Amniotic stem cell (primary cell): ENCODE measurements around the gene BPNT1.
"Not testable (repeated sequence)": the region's sequence is repeated elsewhere in the genome, so short reads cannot be mapped to it uniquely, and the experiment has no call there.

Experiments
- DNase-seq: peaks from one replicate; lab custom pipeline; 2025; lab: John Stamatoyannopoulos, UW

The BPNT1 gene, protein sequence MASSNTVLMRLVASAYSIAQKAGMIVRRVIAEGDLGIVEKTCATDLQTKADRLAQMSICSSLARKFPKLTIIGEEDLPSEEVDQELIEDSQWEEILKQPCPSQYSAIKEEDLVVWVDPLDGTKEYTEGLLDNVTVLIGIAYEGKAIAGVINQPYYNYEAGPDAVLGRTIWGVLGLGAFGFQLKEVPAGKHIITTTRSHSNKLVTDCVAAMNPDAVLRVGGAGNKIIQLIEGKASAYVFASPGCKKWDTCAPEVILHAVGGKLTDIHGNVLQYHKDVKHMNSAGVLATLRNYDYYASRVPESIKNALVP

DNA sequence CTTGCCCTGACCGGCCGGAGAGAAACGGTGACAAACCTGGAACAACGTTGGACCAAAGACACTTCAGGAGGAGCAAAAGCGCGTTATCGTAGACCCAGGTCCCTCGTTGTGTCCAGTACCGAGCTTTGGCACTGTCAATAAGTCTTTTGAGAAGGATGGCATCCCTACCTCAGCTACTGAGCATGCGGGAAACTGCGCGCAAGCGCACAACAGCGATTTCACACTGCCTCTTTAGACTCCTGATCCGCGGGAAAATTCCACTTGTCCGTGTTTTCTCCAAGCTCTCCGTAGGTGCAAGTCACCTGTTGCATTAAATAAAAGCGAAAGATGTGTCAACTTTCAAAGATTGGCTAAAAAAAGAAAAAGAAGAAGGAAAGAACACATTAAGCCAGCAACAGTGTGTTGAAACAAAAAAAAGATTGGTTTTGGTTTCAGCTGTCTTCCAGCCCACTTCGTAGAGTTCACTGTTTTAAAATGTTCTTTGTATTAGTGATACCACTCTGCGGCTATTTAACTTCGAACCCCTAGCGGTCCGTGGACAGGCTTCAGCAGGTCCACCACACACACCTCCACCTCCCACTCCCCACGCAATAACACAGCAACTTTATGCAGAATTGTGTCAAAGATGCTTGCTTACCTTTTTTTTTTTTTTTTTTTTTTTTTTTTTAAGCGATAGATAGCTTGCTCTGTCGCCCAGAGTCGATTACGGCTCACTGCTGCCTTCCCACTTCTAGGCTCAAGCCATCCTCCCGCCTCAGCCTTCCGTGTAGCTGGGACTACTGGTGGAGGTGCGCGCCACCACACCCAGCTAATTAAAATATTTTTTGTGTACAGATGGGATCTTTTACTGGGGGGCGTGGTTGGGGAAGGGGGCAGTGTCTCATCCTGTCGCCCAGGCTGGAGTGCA lies at the start of gene BPNT1:
Gene BPNT1 (minus strand): TSS at position 139 of the 907 bp plus-strand sequence. CDS start 9,942 bp downstream, outside the sequence.
- DNase-seq, result peak; percentile 86

DNA sequence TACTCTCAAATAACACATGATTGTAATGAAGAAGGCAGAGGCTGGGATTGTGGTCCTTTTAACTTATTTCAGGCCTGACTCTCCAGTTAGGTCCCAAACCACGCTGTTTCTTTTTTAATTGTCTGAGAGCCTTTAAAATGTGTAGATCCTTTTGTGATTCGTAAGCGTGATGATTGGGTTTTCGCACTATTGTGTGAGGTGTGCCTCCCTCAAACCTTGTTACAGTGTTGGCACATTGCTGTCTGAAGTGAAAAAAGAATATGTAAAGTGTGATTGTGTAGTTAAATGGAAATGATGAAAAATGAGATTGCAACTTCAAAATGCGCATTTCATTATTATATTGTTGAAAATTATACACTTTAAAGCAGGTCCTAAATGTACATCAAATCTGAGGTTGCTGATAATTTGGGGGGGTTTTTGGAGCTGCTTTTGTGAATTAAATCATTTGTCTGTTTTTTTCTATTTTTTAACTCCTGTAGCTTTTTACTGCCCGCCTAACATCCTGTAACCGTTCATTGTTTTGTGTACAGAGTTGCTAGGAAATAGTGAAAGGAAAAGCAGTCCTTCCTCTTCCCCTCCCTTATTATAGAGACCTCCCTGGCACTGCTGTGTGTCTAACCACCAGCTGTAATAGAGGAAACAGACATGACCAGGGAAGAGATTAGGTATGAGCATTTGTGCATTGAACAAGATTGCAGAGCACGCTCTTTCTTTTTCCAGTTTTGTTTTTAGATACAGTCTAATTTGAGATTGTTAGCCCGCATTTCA lies 47.6 kb upstream of the BPNT1 start:
- DNase-seq, result no peak

DNA sequence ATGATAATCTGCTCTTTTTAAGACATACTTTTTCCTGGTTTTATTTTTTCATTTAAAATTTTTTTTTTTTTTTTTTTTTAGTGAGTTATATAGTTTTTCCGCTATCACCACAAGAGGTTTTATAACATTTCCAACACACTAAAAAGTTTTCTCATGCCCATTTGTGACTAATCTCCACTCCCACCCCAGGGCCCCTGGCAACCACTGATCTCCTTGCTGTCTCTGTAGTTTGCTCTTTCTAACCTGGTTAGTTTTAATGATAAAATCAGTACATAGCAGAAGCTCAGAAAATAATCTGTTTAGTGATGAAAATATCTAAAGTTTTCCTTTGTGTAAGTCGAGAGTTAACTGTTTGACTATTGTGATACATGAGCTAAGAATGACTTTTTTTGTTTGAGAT lies 46.2 kb upstream of the BPNT1 start:
- no peak for DNase-seq

DNA sequence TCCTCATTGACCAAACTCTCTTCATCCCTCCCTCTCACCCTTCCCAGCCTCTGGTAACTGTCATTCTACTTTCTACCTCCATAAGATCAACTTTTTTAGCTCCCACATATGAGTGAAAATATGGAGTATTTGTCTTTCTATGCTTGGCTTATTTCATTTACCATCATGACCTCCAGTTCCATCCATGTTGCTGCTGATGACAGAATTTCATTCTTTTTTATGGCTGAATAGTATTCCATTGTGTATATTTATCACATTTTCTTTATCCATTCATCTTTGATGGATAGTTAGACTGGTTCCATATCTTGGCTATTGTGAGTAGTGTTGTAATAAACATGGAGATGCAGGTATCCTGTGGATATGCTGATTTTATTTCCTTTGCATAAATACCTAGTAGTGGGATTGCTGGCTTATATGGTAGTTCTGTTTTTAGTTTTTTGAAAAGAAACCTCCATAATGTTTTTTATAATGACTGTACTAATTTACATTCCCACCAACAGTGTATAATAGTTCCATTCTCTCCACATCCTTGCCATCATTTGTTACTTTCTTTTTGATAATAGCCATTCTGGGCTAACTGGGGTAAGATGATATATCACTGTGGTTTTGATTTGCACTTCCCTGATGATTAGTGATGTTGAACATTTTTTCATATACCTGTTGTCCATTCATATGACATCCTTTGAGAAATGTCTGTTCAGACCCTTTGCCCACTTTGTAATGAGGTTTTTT lies 40.1 kb upstream of the BPNT1 start:
- no peak for DNase-seq

DNA sequence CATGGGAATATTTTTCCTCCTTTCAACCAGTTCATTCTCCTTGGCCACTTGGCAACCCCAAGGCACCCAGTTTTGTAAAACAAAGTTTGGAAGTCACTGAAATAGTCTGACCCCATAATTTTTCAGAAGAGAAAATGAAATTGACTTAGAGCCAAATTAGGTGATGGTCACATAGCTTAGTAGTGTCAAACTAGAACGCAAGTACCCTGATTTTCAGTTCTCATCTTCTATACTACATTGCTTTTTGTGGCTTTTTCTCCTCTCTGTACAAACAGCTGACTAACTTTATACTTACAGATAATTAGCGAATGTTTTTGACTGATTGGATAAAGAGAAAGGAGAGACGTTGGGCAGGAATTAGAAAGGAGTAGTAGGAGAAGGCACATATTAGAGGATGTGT lies 37.5 kb upstream of the BPNT1 start:
- no peak for DNase-seq

DNA sequence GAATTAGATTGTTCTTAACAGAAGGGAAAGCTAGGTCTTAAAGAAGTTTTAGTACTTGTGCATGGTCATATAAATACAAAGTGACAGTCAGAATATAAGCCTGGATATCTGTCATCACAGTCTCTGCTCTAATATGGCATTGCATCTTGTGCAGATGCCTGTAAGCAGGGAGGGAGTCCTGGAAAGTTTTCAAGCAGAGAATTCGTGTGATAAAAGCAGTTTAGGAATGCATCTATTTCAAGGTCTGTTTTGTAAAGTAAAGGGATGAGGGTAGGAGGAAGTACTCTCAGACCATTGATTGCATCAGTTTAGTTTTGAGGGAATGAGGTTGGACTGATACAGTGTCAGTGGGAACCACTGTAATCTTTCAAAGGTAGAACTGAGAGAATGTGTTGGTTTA lies 35.0 kb upstream of the BPNT1 start:
- DNase-seq, result no peak

DNA sequence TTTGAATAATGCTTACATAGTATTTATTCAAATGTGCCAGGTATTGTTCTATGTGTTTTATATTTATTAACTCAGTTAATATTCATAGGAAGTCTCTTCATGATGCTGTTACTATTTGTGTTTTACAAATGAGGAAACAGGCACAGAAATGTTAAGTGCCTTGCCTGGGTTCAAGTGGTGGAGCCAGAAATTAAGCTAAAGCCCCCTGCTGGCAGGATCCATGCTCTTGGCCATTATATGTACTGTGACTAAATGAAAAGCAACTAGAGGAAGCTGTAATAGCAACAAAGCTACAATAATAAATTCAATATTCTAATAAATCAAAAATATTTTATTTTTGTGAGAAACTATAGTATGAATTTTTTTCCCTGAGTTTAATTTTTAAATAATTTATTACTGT lies 34.3 kb upstream of the BPNT1 start:
- DNase-seq, result no peak

DNA sequence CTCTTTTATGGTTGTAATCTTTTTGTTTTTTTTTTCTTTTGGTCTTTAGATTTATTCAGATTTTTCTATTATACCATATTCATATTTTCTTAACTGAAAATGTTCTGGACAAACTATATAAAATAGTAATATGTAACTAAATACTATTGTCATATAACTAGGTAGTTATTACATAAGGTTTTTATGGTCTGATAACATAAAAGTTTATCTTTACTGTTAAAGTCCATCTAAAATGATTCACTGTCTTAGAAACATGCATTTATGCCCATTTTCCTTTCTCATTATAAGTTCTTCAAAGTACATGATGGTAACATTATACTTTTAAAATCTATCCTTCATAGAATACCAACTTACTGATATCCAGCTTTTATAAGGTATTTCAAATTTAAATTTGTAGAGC lies 33.5 kb upstream of the BPNT1 start:
- DNase-seq, result no peak

DNA sequence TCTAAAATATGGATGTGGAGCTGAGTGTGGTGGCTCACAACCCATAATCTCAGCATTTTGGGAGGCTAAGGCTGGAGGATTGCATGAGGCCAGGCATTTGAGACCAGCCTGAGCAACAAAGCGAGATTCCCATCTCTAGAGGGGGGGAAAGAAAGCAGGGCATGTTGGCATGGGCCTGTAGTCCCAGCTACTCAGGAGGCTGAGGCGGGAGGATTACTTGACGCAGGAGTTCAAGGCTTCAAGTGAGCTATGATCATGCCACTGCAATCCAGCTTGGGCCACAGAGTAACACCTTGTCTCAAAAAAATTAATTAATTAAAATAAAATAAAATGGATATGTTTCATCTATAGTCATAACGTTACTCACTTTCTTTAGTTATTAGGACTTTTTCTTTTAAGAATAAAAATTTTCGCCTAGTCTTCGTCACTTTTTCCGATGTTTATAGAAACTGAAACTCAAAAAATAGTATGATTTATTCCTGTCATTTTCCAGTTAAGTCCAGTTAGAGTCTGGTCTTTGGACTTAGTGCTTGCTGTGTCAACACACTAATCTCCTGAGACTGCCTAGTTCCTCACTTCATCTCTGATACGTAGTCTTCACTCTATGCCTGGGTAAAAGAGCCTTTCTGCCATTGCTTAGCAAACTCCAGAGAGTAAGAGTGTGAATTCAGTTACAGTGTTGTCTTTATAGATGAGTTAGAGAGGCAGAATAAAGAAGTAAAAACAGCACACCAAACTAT lies 32.4 kb upstream of the BPNT1 start:
- DNase-seq, result no peak

DNA sequence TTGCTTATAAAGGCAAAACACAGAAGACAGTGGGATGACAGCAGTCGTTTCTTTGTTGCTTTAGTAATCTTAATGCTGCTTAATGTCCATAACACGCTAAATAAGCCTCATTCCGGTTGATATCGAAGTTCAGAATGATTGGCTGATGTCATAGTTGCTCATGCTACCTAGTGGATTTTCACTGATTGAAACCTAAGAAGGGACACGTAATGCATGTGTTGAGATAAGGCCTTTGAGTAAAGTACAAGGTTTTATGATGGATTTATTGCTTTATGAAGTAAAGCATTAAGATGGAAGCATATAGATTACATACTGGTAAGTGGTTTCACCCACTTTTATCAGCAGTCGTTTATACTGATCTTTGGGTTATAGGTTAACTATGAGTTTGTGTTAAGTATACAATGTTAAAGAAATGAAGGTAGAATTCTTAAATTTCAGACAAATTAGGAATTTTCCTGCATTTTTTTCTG lies 29.5 kb upstream of the BPNT1 start:
- DNase-seq, result no peak

DNA sequence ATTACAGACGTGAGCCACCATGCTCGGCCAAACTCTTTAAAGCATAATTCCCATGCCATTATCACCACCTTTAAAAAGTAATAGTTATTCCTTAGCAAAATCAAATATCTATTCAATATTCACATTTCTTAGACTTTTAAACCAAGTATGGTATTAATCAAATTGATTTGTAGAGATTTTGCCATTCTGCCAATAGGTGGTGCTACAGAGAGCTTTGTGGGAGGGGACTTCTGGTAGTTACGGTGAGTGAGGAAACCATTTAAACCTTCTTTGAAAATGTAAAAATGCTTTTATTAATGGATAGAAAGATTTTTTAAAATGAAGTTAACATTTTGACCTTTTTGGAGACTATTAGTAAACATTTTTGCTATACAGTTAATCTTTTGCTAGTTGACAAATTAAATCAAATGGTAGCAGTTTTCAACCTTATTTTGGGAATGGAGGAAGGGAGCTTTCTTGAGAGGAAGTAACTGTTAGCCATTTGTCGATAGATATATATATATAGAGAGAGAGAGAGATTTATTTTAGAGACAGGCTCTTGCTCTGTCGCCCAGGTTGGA lies 23.6 kb upstream of the BPNT1 start:
- no peak for DNase-seq

DNA sequence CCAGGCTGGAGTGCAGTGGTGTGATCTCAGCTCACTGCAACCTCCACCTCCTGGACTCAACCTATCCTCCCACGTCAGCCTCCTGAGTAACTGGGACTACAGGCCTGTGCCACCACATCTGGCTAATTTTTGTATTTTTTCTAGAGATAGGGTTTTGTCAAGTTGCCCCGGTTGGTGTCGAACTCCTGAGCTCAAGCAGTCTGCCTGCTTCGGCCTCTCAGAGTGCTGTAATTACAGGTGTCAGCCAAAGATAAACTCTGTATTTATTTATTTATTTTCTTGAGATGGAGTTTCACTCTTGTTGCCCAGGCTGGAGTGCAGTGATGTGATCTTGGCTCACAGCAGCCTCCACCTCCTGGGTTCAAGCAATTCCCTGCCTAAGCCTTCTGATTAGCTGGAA lies 23.0 kb upstream of the BPNT1 start:
- DNase-seq, result not testable (repeated sequence)

DNA sequence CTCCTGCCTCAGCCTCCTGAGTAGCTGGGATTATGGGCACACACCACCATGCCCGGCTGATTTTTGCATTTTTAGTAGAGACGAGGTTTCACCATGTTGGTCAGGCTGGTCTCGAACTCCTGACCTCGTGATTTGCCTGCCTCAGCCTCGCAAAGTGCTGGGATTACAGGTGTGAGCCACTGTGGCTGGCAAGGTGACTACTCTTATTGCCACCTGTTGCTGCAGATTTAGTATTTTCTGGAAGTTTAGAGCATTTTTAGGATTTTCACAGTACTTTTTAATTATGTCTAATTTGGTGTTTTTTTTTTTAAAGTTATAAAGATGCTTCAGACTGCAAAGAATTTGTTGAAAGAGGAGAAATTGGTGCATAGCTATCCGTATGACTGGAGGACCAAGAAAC lies 20.9 kb upstream of the BPNT1 start:
- not testable (repeated sequence) for DNase-seq

DNA sequence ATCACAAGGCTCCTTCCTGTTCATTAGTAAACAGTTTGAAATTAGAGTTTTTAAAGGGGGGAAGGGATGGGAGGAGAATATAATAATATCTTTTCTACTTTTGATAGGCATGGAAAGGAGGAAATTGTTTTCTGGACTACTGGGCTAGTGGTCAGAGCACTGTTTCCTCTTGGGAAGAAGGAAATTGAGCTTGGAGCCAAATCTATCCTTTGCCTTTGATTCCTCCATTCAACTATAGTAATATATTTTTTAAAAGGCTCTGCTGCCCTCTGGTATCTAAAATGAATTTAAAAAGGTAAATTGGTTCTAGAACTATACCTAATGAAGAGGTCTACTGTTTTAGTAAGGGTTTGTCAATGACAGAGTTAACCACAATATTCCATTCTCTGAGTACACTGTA lies 10.2 kb upstream of the BPNT1 start:
- no peak for DNase-seq

DNA sequence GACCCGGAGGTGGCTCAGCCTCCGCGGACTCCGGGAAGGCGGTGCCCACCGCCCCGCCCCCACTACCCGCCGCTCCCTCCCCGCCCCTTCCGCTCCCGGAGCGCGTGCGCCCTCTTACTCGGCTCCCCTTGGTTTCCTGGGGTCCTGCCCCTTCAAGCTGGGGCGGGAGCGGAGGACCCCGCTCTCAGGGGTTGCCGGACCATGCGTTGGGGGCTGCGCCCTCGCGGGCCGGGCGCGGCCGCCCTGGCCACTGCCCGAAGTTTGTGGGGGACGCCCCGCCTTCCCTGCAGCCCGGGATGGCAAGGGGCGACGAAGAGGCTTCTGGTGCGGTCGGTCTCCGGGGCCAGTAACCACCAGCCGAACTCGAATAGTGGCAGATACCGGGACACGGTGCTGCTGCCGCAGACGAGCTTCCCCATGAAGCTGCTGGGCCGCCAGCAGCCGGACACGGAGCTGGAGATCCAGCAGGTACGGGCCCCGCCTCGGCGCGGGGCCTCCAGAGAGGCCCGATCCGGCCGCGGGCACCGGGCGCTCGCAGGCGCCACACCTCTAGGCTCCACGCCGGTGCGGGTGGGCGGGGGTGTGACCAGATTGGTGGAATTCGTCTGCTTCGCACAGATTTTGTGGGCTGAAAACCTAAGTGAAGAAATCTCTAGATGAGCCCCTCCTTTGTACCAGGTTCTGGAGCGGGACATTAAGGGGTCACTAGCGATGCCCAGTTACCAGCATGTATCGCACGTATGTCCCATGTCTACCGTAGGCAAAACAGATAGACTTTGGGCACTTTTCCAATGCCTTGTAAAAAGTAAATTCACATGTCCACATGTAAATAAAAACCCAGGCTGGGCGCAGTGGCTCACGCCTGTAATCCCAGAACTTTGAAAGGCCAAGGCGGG lies 4.7 kb upstream of the BPNT1 start, which contains the start of gene IARS2:
Gene IARS2 (plus strand): TSS at position 117 of the 896 bp plus-strand sequence. CDS start 85 bp downstream, at position 202.
- DNase-seq, result no peak

DNA sequence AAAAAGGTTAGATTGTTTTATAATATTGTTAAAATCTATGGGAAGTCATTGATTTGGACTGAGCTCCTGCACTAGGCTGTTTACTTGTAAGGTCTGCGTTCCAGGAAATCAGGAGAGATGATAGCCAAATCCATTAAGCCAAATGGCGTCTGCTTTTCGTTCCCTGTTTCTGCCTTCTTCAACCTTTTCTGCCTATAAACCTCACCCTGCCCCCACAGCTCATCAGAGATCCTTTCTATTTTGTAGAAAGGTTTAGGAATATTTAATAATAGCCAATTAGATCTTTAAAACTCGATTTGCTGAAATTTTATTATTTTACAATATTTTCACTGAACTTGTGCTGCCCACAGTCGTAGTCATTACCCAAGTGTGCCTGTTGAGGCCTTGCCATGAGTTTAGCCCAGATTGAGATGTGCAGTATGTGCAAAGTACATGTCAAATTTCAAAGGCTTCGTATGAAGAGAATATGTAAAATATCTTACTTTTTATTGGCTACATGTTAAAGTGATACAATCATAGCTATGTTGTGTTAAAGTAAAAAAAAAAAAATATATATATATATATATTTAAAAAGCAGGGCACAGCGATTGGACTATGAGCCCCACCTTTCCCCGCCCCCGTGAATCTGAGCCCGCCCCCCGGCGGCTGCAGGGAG lies 3.9 kb upstream of the BPNT1 start:
- DNase-seq, result peak; percentile 79

DNA sequence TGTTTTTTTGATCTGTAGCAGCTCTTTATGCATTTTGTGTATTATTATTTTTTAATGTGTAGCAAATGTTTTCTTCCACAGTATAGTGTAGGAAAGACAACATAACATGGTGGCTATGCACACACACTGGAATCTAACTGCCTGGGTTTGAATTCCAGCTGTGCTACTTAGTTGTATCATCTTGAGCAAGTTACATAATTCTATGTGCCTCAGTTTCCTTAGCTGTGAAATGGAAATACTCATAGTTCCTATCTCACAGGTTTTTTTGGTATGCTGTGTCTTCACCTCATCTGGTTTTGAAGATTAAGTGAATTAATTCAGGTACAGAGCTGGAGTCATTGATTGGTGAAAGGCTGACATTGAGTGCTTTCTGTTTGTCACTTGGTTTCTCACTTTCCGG lies 3.1 kb upstream of the BPNT1 start:
- no peak for DNase-seq

DNA sequence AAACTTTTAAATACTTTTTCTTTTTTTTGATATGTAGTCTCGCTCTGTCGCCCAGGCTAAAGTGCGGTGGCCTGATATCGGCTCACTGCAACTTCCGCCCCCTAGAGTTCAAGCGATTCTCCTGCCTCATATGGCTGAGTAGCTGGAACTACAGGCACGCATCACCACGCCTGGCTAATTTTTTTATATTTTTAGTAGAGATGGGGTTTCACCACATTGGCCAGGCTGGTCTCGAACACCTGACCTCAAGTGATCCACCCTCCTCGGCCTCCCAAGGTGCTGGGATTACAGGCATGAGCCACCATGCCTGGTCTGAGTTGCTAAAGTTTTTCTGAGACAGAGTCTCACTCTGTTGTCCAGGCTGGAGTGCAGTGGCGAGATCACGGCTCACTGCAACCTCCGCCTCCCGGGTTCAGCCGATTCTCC lies 3.3 kb downstream of the BPNT1 start:
- DNase-seq, result not testable (repeated sequence)

DNA sequence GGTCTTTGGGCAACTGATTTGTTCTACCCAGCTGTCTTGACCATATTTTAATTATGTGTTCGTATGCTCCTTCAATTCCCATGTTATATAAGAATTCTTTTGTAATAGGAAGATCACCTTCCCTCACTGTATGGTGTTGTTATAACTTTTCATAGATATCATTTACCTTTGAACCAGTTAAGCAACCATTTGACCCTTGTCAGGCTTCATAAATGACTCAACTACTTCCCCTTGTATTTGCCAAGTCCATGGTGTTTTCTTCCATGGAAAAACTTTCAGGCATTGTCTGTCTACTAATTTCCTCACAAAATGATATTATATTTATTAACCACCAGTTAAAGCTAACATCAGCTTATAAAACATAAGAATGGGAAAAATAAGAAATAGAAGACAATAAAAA lies 5.1 kb downstream of the BPNT1 start:
- DNase-seq, result no peak
